NCI-H1417 (cell line): Measurements from ENCODE around the gene ABLIM1.

Source experiments
- DNase-seq, 3 experiments: peaks; one replicate each; lab custom pipeline; 2025; lab: John Stamatoyannopoulos, UW

ABLIM1 gene

DNA sequence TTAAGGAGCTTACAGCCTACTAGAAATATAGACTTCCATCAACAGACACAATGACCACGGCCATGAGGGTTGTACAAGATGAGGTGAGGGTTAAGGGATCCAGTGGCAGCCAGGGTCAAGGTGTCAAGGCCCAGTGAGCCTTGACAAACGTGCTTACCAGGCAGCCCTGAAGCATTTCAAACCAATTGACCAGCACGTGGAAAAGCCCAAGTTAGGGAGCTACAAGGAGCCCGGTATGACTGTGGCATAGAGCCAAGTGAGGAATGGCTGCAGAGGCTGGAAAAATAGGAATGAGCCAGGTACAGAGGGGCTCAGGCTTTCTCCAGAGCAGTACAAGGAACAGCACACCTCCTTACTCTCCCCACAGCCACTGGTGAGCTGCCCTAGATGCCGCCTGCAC, 266.5 kb downstream of the ABLIM1 start:
- no peak for DNase-seq

- no peak for DNase-seq
Measured at GRCh38 chr10:114389426-114389825, 268.6 kb downstream of the ABLIM1 start.

- DNase-seq = no peak
Measured at GRCh38 chr10:114388275-114388674, 269.8 kb downstream of the ABLIM1 start.

DNA sequence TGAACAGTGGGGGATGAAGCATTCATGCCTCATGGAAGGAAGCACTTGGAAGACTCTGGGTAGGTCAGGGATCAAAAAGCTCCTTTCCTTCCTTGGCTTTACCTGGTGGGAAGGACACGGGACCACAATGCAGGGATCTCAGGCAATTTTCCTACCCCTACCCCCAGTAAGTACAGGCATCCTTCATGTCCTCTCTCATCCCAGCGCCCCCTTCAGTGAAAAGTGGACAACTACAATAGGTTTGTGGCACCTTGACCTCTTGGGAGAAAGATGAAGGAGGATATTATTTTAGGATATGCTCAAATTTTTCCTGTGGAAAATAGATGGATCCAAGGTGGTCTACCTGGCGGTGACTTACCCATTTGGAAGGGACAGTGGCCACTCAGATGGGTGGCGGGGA, 270.3 kb downstream of the ABLIM1 start:
- DNase-seq = no peak

- DNase-seq = no peak
Measured at GRCh38 chr10:114386452-114386851, 271.6 kb downstream of the ABLIM1 start.

- no peak for DNase-seq
Measured at GRCh38 chr10:114385557-114385956, 272.5 kb downstream of the ABLIM1 start.

DNA sequence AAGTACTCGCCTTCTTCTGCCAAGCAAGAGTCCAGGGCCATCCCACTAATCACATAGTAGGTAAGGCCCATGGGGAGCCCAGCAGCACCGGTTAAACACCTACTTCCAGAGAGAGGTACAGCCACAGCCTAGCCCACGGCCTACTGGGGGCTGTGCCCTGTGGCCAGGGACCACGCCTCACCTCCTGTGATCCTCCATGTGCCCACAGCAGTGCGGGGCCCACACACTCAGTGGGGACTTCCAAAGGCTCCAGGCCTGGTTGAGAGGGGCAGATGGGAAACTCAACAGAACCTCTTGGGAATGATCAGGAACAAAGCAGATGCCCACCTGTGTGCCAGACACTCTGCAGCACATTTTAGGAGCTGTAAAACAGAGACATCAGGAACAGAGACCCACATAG, 273.5 kb downstream of the ABLIM1 start:
- no peak for DNase-seq

DNA sequence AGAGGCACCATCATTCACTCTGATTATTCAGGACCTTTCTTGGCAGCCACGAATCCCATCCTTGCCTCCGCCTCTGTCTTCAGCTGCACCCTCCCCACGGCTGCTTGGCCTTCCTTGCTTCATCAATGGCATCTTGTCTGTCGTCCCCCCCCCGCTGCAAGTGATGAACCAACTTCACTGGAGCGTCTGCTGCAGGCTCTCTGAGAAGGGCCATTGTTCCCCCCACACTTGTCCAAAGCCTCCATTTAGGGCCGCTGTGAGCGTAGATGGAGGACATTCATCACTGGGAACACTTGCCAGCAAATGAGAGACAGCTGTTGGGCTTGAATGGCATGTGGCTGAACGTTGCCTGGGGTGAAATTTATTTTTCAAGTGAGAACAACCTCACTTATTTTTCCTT, 273.9 kb downstream of the ABLIM1 start:
- no peak for DNase-seq
